Adrenal gland (tissue), 5 donors: ENCODE measurements around the gene THRB.

Source experiments
- CTCF ChIP-seq, 6 experiments: fragments of 450-650 bp in 4 of 6; fragments of 200-600 bp in 2 of 6; sonication (generic) in 1 of 6; IDR thresholded peaks; 1 replicate in 5 of 6; 2 replicates in 1 of 6; pipeline versions ENCODE4 v1.5.1 to v1.8.0; 2016 to 2021; ENCODE audit warnings: antibody characterized with exemption in 6 of 6, mild to moderate bottlenecking in 2 of 6, moderate library complexity in 1 of 6
- POLR2A ChIP-seq, 2 donors: fragments of 450-650 bp; IDR thresholded peaks; one replicate each; pipeline ENCODE4 v1.6.1; 2017; ENCODE audit warnings: antibody characterized with exemption in 2 of 2, mild to moderate bottlenecking in 2 of 2, moderate library complexity in 1 of 2
- donor health status: DM: no; HTN: no; CAD: no.

DNA sequence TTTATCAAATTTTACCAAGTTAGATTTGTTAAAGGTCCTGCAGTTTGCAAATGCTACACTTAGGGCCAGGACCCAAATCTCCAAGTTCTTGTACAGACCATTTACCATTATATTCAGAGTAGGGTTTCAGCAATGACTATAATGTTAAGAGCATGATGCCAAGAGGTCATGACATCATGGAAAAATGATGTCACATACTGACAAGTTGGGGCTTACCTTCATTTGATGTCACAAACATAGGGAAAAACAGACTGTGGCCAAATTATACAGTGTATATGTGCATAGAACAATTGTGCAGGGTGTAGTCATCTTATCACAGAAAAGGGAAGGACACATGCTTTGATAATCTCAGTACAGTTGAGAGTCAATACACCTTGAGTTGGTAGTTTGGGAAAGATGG lies 10.1 kb upstream of the THRB start:
- TF ChIP-seq CTCF (IDR thresholded peaks at IDR 0.05): no peak
- TF ChIP-seq POLR2A (IDR thresholded peaks at IDR 0.05): no peak
